AG04450 (cell line): ENCODE results near the gene THOP1. TPM values are rescaled to one million over a fixed set of nuclear protein-coding genes. Genes with fewer than 3 reads are reported as not detected.

Experiments used
- CTCF ChIA-PET: fragments of 300-600, 350-600 bp; formaldehyde crosslinking; extraction: SDS; loops from one replicate; lab custom pipeline; 2022; ENCODE audit warnings: antibody characterized with exemption, inconsistent platforms; lab: Charles Lee
- POLR2A ChIA-PET: fragments of 350-600 bp; formaldehyde crosslinking; extraction: SDS; loops from one replicate; lab custom pipeline; 2021; ENCODE audit warnings: antibody characterized with exemption, inconsistent platforms; lab: Yijun Ruan, JAX
- DNase-seq: peaks from one replicate; pipeline ENCODE4 v3.0.0-alpha.2; 2011; ENCODE audit warnings: low read depth, low spot score
- H3K27ac ChIP-seq: one replicate; pipeline ENCODE4 v1.5.1; 2012; ENCODE audit warnings: low read depth, low read length, control low read depth
- H3K27me3 ChIP-seq: one replicate; pipeline ENCODE4 v1.6.0; 2012; ENCODE audit warnings: low read length; ENCODE audit not compliant: control insufficient read depth, insufficient read depth
- H3K4me3 ChIP-seq: 2 replicates; pipeline ENCODE4 v1.5.1; 2011; ENCODE audit warnings: mild to moderate bottlenecking, low read depth, low read length, control low read depth
- H3K9me3 ChIP-seq: 2 replicates; pipeline ENCODE4 v1.5.1; 2012; ENCODE audit warnings: low read length; ENCODE audit not compliant: control insufficient read depth, insufficient read depth
- CTCF ChIP-seq: IDR thresholded peaks from 2 replicates; pipeline ENCODE4 v1.5.1; 2011; ENCODE audit warnings: low read depth, low read length, control low read depth, inconsistent platforms
- polyA plus RNA-seq: library from polyadenylated mRNA; depleted of rRNA; stranded (reverse); fragments of >200 nt; gene quantifications from 2 replicates; pipeline ENCODE4 v1.2.3, GENCODE V29; 2011

Gene THOP1
- polyA plus RNA-seq, 1 experiment: 35.4 TPM

GRCh38 chr19:2802826-2803225 lies 17.5 kb downstream of the THOP1 start:
- TF ChIP-seq CTCF: no peak
- no peak overlapping the region for H3K27ac ChIP-seq
- H3K9me3 ChIP-seq: no peaks in the 10 kb centered on the region; the same call in 1 of the 2 replicates
- DNase-seq: no peak
- no peak overlapping the region for H3K4me3 ChIP-seq
- ChIA-PET CTCF (no interaction called here), POLR2A (no interaction called here)
- no peaks in the 10 kb centered on the region for H3K27me3 ChIP-seq

GRCh38 chr19:2803486-2804155 lies 18.3 kb downstream of the THOP1 start:
- TF ChIP-seq CTCF: no peak
- Histone ChIP-seq H3K27me3 (no peaks in the 10 kb centered on the region), H3K4me3 (no peak overlapping the region), H3K9me3 (no peaks in the 10 kb centered on the region; the same call in 1 of the 2 replicates), H3K27ac (no peak overlapping the region)
- POLR2A ChIA-PET: no interaction called here
- CTCF ChIA-PET: no interaction called here
- no peak for DNase-seq

GRCh38 chr19:2804156-2805004 lies 19.1 kb downstream of the THOP1 start:
- CTCF ChIA-PET: no interaction called here
- no peak for TF ChIP-seq CTCF
- no peaks in the 10 kb centered on the region for H3K27me3 ChIP-seq
- POLR2A ChIA-PET: no interaction called here
- DNase-seq: no peak
- no peak overlapping the region for H3K4me3 ChIP-seq
- no peak overlapping the region for H3K27ac ChIP-seq
- no peaks in the 10 kb centered on the region; the same call in 1 of the 2 replicates for H3K9me3 ChIP-seq

GRCh38 chr19:2805261-2805900 lies 20.1 kb downstream of the THOP1 start:
- no peaks in the 10 kb centered on the region for H3K27me3 ChIP-seq
- no peak overlapping the region for H3K4me3 ChIP-seq
- H3K27ac ChIP-seq: no peak overlapping the region
- DNase-seq: no peak
- H3K9me3 ChIP-seq: no peaks in the 10 kb centered on the region; the same call in 1 of the 2 replicates
- POLR2A ChIA-PET: no interaction called here
- TF ChIP-seq CTCF: no peak
- CTCF ChIA-PET: no interaction called here
